ENCODE results near the gene NRG3.

- TF ChIP-seq CTCF (IDR thresholded peaks at IDR 0.05) (no peak), POLR2A (IDR thresholded peaks at IDR 0.05) (no peak)
Measured at GRCh38 chr10:82234173-82234572, 359.2 kb downstream of the NRG3 start.

All from testis (tissue), 2 donors.